GM21526 (cell line): ENCODE results near the gene SLC6A18.
"Not testable (repeated sequence)": the region's sequence is repeated elsewhere in the genome, so short reads cannot be mapped to it uniquely, and the experiment has no call there.

ENCODE experiments used
- ATAC-seq: cut with Tn5 transposase; IDR thresholded peaks from one replicate; pipeline ENCODE4 v1.9.1; 2021; ENCODE audit warnings: moderate library complexity; ENCODE audit not compliant: unreplicated experiment, low FRiP score

The SLC6A18 gene

DNA sequence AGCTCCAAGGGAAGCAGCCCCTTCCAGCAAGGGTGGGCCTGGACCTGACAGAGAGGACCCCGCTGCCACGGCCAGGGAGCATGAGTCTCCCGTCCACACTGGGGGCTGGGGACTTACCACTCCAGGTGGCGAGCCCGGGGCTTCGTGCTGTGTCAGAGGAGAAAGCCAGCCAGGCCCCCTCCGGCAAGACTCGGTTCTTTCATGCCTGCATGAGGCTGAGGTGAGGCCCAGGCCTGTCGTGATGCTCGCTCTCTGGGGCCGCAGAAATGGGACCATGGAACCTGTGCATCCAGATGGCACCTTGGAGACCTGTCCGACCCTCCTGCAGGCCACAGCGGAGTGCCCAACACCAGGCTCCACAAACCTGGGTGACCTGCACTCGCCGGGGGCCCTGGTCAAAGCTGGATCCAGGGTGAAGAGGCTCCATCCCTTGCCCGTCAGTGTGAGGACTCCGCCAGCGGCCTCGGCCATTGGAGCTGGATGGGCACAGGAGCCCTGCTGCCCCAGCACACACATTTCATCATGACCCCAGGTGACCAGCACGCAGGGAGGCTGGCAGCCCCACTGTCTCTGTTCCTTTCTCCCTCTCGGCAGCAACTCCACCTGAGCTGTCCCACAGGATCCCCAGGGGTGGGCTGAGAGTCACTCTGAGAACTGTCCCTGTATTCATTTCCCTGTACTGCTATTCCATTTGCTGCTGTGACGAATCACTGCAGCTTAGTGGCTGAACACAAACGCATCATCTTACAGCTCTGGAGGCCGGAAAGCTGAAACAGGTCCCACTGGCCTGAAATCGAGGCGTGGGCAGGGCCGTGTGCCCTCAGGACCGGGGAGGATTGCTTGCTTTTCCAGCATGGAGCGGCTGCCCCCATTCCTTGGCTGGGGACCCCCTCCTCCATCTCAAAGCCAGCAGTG lies 24.4 kb downstream of the SLC6A18 start:
- no peak for ATAC-seq

- no peak for ATAC-seq
These were observed 26.7 kb downstream of the SLC6A18 start for GRCh38 chr5:1251678-1252580.

DNA sequence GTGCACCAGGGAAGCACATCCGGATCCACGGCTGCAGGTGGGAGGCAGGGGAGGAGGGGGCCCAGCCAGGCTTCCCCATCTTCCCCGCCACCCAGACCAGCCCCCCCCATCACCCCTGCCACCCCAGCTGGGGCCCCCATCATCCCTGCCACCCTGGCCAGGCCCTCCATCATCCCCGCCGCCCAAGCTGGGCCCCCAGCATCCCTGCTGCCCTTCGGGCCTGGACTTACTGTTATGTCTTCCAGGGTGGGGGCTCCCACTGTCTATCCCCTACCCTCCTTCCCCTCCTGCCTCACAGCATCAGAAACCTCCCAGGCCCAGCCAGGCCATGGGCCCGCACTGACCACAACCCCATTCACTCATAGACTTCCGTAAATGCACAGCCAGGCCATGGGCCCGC lies 27.5 kb downstream of the SLC6A18 start:
- no peak for ATAC-seq

GRCh38 chr5:1253456-1254105 lies 28.4 kb downstream of the SLC6A18 start:
- no peak for ATAC-seq

GRCh38 chr5:1254196-1254595 lies 29.0 kb downstream of the SLC6A18 start:
- ATAC-seq = no peak

DNA sequence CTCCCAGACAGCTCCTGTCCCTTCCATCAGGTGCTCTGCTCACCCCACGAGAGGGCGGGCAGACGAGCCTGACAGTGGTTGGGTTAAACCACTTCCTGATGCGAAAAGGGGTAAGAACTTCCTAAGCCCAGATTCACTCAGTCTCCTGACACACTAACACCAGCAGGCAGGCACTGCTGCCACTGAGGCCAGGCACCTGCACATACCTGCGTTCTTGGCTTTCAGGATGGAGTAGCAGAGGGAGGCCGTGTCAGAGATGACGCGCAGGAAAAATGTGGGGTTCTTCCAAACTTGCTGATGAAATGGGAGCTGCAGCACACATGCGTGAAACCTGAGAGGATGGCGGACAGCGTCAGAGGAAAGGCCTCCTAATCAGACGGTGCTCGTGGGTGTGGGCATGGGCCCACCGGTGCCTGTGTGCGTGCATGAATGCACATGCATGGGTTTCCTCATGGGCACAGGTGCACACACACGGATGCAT lies 29.9 kb downstream of the SLC6A18 start:
- ATAC-seq = no peak

DNA sequence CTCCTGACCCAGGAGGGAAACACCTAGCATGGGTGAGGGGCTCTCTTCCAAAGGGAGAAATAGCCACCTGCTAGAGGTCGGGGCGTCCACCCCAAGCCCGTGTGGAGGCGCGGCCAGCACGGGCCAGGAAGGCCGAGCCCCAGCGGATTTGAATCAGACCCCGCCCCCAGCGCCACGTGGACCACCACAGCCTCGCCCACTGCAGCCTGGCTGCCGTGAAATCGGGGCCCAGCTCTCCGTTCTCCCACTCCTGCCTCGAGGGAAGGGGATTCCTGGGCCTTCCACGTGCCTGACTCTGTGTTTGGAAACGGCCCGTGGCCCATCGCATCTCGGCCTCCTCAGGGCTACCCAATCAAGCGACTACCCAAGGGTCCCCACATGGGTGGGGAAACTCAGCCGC lies 31.6 kb downstream of the SLC6A18 start:
- no peak for ATAC-seq

DNA sequence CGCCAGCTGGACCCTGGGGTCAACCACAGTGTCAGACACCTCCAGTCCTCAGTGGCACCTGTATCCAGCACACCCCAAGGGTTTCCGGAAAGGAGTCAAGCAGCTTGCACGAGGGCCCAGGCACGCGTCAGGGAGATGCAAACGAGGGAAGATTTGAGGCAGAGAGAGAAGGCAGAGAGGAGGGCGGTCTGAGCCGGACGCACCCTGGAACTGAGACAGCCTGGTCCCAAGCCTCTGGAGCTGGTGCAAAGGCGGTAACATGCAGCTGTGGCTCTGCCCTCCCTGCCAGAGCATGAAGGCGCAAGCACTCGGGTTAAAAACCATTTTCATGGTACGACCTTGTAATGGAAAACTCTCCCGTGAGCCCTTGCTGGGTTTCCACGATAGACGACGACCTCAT lies 32.2 kb downstream of the SLC6A18 start:
- no peak for ATAC-seq

- ATAC-seq = no peak
These were observed 32.7 kb downstream of the SLC6A18 start for GRCh38 chr5:1257841-1258240.

DNA sequence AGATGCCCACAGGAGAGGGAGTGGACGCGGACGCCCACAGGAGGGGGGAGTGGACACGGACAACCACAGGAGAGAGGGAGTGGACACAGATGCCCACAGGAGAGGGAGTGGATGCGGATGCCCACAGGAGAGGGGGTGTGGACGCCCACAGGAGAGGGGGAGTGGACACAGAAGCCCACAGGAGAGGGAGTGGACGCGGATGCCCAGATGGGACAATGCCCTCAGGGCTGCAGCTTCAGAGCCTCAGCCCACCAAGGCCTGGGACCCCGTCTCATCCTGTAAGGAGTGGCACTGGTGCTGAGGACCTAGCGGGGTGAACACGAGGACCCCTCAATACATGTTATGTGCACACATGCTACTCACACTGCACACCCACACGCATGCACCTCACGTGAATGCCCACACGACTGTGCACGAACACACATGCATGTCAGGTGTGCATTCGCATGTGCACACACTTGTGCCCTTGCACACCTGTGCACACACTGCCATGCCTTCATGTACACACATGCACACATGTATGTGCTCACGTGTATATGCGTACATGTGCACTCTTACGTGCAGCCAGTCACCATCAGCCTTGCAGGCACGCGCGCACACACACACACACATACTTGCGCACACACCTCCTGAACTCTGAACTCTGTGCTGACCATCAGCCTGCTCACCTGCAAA lies 34.8 kb downstream of the SLC6A18 start:
- ATAC-seq = no peak

DNA sequence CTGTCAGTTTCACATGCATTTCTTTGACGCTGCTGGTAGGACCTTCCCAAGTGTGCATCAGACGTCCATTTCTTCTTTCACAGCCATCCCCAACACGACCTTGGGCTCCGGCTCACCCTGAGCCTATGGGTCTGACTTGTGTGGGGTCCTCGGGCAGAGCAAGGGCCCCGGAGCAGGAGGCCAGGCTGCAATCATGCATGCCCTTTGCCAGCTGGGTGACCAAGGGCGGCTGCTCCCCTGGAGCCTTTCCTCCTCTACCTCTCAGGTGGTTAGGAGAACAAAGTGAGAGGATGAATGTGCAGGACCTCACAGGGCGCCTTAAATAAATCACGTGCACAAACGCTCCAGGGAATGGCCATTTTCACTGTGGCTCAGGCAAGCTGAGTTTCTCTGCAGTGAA lies 36.5 kb downstream of the SLC6A18 start:
- no peak for ATAC-seq

DNA sequence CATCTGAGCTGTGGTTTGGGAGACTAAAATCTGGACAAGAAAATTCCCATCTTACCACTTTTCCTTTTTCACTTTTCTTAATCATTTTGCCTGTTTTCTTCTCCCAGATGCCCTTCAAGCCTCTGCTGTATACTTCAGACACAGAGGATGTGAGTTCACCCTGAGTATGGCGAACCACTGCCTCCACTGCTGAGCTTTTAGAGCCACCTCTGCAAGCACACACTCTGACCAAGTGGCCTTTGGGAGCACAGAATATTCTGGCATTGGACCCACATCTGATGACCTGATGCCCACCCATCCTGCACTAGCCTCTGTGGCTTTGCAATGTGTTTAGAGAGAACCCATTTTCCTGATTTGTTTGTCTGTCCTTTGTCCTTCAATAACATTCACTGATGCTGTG lies 37.2 kb downstream of the SLC6A18 start:
- ATAC-seq = no peak

DNA sequence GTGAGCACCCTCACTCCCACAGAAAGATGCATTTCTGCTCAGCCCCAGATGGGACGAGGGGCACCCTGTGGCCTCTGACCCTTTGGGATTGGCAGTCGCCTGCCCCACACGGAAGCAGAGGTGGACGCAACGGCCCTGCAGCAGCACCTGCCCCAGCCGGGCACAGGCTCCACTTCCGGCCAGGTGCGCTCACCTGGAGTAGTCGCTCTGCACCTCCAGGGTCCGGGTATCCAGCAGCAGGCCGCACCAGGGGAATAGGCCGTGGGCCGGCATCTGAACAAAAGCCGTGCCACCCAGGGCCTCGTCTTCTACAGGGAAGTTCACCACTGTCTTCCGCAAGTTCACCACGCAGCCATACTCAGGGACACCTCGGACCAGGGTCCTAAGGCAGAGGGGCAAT lies 39.0 kb downstream of the SLC6A18 start:
- no peak for ATAC-seq

GRCh38 chr5:1265026-1265425 lies 39.8 kb downstream of the SLC6A18 start:
- ATAC-seq = no peak

DNA sequence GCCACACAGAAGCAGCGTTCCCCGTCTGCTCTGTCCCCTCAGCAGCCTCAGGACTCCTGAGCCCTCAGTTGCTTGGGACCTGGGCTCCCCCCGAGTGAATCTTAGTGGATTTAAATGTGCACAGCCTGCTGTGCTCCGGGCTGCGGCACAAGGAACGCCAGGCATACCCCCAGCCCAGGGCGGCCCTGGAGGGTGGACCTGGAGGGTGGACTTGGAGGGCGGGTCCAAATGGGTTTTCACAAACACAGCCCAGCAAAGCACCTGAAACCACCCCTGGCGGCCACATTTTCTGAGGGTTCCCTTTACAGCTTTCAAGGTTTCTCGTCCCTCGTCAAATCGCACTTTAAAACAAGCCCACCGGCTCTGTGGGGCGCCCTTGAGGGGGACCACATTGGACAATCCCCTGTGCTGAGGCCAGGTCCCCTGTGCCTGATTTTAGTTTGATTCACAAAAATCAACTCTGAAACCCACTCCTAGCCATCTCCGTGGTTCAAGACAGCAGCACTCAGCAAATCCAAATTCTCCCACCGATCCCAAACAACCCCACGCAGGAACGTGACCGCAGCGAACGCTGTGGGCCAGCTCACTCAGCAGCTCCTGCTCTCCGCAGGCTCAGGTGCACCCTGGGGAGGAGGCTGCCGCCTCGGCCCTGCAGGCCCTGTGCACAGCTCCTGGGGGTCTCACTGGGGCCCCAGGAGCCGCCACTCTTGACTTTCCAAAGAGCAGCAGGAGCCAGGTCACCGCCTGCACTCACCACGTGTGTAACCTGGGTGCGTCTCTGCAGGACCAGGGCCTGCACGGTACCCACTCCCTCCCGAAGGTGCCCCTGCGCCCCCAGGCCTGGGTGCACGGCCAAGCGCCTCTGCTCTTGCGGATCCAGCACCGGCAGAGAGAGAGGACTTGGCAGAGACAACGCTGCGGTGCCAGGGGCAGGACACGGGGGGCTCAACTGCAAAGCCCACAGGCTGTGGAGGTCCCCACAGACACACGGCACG lies 40.6 kb downstream of the SLC6A18 start:
- ATAC-seq = no peak

DNA sequence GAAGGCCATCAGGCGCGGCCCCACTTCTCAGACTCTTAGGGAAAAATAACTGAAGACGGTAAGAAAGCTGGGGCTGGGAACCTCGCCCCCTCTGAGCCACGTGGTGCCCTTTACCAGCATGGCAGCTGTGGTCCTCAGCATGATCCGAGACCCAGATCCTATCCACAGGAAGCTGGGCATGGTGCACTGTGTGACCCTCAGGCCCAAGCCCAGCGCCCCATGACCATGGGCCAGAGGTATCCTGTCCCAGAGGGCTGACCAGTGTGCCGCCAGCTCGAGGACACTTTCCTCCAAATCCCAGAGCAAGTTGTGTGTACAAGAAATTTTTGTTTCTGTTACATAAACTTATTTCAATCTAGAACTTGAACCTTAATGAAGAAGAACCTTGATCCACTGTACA lies 41.6 kb downstream of the SLC6A18 start:
- ATAC-seq = no peak

DNA sequence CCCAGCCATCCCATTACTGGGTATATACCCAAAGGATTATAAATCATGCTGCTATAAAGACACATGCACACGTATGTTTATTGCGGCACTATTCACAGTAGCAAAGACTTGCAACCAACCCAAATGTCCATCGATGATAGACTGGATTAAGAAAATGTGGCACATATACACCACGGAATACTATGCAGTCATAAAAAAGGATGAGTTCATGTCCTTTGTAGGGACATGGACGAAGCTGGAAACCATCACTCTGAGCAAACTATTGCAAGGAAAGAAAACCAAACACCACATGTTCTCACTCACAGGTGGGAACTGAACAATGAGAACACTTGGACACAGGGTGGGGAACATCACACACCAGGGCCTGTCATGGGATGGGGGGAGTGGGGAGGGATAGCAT lies 42.3 kb downstream of the SLC6A18 start:
- not testable (repeated sequence) for ATAC-seq

DNA sequence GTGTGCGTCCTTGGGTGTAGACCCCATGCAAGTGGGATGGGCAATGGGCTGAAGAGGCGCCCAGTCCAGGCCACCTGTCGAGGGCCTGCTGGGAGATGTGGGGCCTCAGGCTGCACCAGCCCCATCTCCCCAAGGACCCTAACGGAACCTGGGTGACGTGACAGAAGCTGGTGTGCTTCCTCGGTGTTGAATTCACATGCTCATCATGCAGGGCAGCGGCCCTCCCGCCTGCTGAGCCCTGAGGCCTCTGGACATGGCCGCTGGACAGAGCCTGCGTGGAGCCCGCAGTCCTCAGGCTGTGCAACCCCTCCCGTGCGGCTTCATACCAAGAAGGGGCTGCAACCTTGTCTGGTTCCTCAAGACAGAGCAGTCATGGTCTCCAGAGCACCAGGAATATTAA lies 42.9 kb downstream of the SLC6A18 start:
- no peak for ATAC-seq

DNA sequence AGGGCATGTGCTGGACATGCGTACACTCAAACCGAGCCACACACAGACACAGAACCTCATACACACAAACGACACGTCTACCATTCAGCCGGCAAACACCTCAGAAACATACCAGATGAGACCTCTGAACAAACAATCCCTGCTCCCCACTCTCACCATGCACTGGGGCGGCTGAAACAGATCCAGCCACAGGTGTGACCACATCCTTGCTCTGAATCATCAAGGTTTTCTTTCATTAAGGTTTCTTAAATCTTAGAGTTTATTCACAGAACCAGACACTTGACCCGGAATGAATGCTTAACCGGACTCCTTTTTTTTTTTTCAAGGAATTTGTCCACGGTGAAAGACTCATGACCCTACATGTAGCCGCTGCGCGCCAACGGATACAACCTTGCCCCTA lies 43.5 kb downstream of the SLC6A18 start:
- ATAC-seq = no peak
